T-helper 1 cell treated with Interleukin-12 subunit alpha and Interleukin-12 subunit beta and Interleukin-4 antibody, amounts not matched to agents 30 μg/mL and 1 μg/mL, for 36 hours (primary cell): ENCODE results near the gene ADORA1.

ENCODE experiments used
- H3K27ac Mint-ChIP-seq: one replicate; pipeline ENCODE4 v1.8.0; 2021; ENCODE audit warnings: mild to moderate bottlenecking, mixed read lengths
- H3K27me3 Mint-ChIP-seq: one replicate; pipeline ENCODE4 v1.8.0; 2021; ENCODE audit warnings: low read depth, mixed read lengths
- H3K36me3 Mint-ChIP-seq: one replicate; pipeline ENCODE4 v1.8.0; 2021; ENCODE audit warnings: low read depth, mixed read lengths
- H3K4me1 Mint-ChIP-seq: one replicate; pipeline ENCODE4 v1.8.0; 2021; ENCODE audit warnings: low read depth, mixed read lengths
- H3K4me3 Mint-ChIP-seq: one replicate; pipeline ENCODE4 v1.8.0; 2021; ENCODE audit warnings: mild to moderate bottlenecking, moderate library complexity, mixed read lengths
- H3K9me3 Mint-ChIP-seq: one replicate; pipeline ENCODE4 v1.8.0; 2021; ENCODE audit warnings: mixed read lengths

The ADORA1 gene

GRCh38 chr1:203124011-203124410, 3.5 kb upstream of the ADORA1 start:
- peaks cover 59% of the 10 kb centered on the region for H3K27me3 Mint-ChIP-seq
- no peak overlapping the region for H3K27ac Mint-ChIP-seq
- peaks cover 4% of the 10 kb centered on the region for H3K4me1 Mint-ChIP-seq
- H3K9me3 Mint-ChIP-seq: no peaks in the 10 kb centered on the region
- H3K36me3 Mint-ChIP-seq: no peaks in the 10 kb centered on the region
- H3K4me3 Mint-ChIP-seq: no peak overlapping the region

GRCh38 chr1:203124546-203125317, 2.8 kb upstream of the ADORA1 start:
- Mint-ChIP-seq H3K4me1 (peaks cover 4% of the 10 kb centered on the region), H3K27me3 (peaks cover 66% of the 10 kb centered on the region), H3K27ac (no peak overlapping the region), H3K9me3 (no peaks in the 10 kb centered on the region), H3K36me3 (no peaks in the 10 kb centered on the region), H3K4me3 (no peak overlapping the region)

GRCh38 chr1:203126151-203126865, 1.2 kb upstream of the ADORA1 start:
- Mint-ChIP-seq H3K36me3 (no peaks in the 10 kb centered on the region), H3K4me3 (no peak overlapping the region), H3K4me1 (peaks cover 4% of the 10 kb centered on the region), H3K27ac (no peak overlapping the region), H3K9me3 (no peaks in the 10 kb centered on the region), H3K27me3 (peaks cover 66% of the 10 kb centered on the region)

- no peaks in the 10 kb centered on the region for H3K36me3 Mint-ChIP-seq
- H3K4me3 Mint-ChIP-seq: peak overlapping the region; percentile 52
- H3K27ac Mint-ChIP-seq: no peak overlapping the region
- H3K4me1 Mint-ChIP-seq: no peaks in the 10 kb centered on the region
- H3K9me3 Mint-ChIP-seq: no peaks in the 10 kb centered on the region
- peaks cover 59% of the 10 kb centered on the region for H3K27me3 Mint-ChIP-seq
These were observed 460 bp upstream of the ADORA1 start for GRCh38 chr1:203126866-203127665.

- H3K36me3 Mint-ChIP-seq: no peaks in the 10 kb centered on the region
- peaks cover 59% of the 10 kb centered on the region for H3K27me3 Mint-ChIP-seq
- no peaks in the 10 kb centered on the region for H3K4me1 Mint-ChIP-seq
These were observed 847 bp downstream of the ADORA1 start for GRCh38 chr1:203128431-203128715.

GRCh38 chr1:203128716-203129500, 1.4 kb downstream of the ADORA1 start:
- Mint-ChIP-seq H3K4me3 (no peak overlapping the region), H3K27me3 (peaks cover 56% of the 10 kb centered on the region), H3K4me1 (no peaks in the 10 kb centered on the region)

More at GRCh38 chr1:203128431-203128715, 847 bp downstream of the ADORA1 start:
- Mint-ChIP-seq H3K4me3 (no peak overlapping the region), H3K9me3 (no peaks in the 10 kb centered on the region), H3K27ac (no peak overlapping the region)

GRCh38 chr1:203129501-203130231, 2.1 kb downstream of the ADORA1 start:
- Mint-ChIP-seq H3K9me3 (no peaks in the 10 kb centered on the region), H3K4me3 (no peak overlapping the region), H3K27me3 (peaks cover 52% of the 10 kb centered on the region)

More at GRCh38 chr1:203128716-203129500, 1.4 kb downstream of the ADORA1 start:
- Mint-ChIP-seq H3K9me3 (no peaks in the 10 kb centered on the region), H3K27ac (no peak overlapping the region), H3K36me3 (no peaks in the 10 kb centered on the region)

GRCh38 chr1:203130358-203130985, 2.9 kb downstream of the ADORA1 start:
- no peaks in the 10 kb centered on the region for H3K36me3 Mint-ChIP-seq
- peaks cover 44% of the 10 kb centered on the region for H3K27me3 Mint-ChIP-seq
- no peak overlapping the region for H3K4me3 Mint-ChIP-seq
- H3K9me3 Mint-ChIP-seq: no peaks in the 10 kb centered on the region
- no peaks in the 10 kb centered on the region for H3K4me1 Mint-ChIP-seq
- H3K27ac Mint-ChIP-seq: no peak overlapping the region

More at GRCh38 chr1:203129501-203130231, 2.1 kb downstream of the ADORA1 start:
- H3K4me1 Mint-ChIP-seq: no peaks in the 10 kb centered on the region
- no peak overlapping the region for H3K27ac Mint-ChIP-seq
- H3K36me3 Mint-ChIP-seq: no peaks in the 10 kb centered on the region

GRCh38 chr1:203131548-203132200, 4.1 kb downstream of the ADORA1 start:
- Mint-ChIP-seq H3K4me1 (peaks cover 5% of the 10 kb centered on the region), H3K9me3 (no peaks in the 10 kb centered on the region), H3K4me3 (no peak overlapping the region), H3K27ac (no peak overlapping the region), H3K36me3 (no peaks in the 10 kb centered on the region), H3K27me3 (peaks cover 39% of the 10 kb centered on the region)

GRCh38 chr1:203133970-203134725, 6.6 kb downstream of the ADORA1 start:
- Mint-ChIP-seq H3K27me3 (peaks cover 25% of the 10 kb centered on the region), H3K27ac (no peak overlapping the region), H3K36me3 (no peaks in the 10 kb centered on the region), H3K4me3 (no peak overlapping the region), H3K9me3 (no peaks in the 10 kb centered on the region), H3K4me1 (peaks cover 5% of the 10 kb centered on the region)

- Mint-ChIP-seq H3K27ac (no peak overlapping the region), H3K4me3 (no peak overlapping the region), H3K36me3 (no peaks in the 10 kb centered on the region), H3K27me3 (peaks cover 13% of the 10 kb centered on the region), H3K9me3 (no peaks in the 10 kb centered on the region), H3K4me1 (peaks cover 5% of the 10 kb centered on the region)
These were observed 8.2 kb downstream of the ADORA1 start for GRCh38 chr1:203135636-203136305.

- no peak overlapping the region for H3K4me3 Mint-ChIP-seq
- peaks cover 13% of the 10 kb centered on the region for H3K27me3 Mint-ChIP-seq
- H3K4me1 Mint-ChIP-seq: peaks cover 5% of the 10 kb centered on the region
- no peaks in the 10 kb centered on the region for H3K36me3 Mint-ChIP-seq
- H3K27ac Mint-ChIP-seq: no peak overlapping the region
- H3K9me3 Mint-ChIP-seq: no peaks in the 10 kb centered on the region
These were observed 9.0 kb downstream of the ADORA1 start for GRCh38 chr1:203136409-203137042.
